Stimulated activated naive CD4-positive, alpha-beta T cell (primary cell): Measurements from ENCODE around the gene HYDIN.
A peak's percentile ranks its signal among the peaks of the same experiment; 100 is the strongest.
"Not testable (repeated sequence)": the region's sequence is repeated elsewhere in the genome, so short reads cannot be mapped to it uniquely, and the experiment has no call there.

Experiments used
- DNase-seq, 6 experiments: peaks; one replicate each; lab custom pipeline; 2025; lab: John Stamatoyannopoulos, UW

Gene HYDIN

GRCh38 chr16:70864698-70865097 lies 365.8 kb downstream of the HYDIN start:
- DNase-seq = not testable (repeated sequence)

- DNase-seq = not testable (repeated sequence)
These were observed 368.5 kb downstream of the HYDIN start for GRCh38 chr16:70861996-70862395.

DNA sequence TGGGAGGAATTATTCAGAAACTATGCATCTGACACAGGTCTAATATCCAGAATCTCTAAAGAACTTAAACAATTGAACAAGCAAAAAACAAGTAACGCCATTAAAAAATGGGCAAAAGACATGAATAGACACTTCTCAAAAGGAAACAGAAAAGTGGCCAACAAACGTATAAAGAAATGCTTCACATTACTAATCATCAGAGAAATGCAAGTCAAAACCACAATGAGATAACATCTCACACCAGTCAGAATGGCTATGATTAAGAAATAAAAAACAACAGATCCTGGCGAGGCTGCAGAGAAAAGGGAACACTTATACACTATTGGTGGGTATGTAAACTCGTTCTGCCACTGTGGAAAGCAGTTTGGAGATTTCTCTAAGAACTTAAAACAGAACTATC lies 379.2 kb downstream of the HYDIN start:
- DNase-seq = not testable (repeated sequence)

- DNase-seq = not testable (repeated sequence)
These were observed 406.9 kb downstream of the HYDIN start for GRCh38 chr16:70823498-70824118.

DNA sequence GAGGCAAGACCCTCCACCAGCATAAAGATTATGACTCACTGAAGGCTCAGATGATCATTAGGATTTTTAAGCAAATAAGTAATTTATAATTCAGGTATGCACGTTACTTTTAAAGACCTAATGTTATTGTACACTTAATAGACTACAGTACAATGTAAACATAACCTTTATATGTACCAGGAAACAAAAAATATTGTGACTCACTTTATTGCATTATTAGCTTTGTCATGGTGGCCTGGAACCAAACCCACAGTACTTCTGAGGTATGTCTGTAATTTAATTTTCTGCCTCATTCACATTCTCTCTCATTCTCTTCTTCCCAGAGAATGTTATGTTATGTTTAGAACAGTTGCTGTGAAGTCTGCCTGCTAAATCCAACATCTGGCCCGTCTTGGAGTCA lies 407.8 kb downstream of the HYDIN start:
- not testable (repeated sequence) for DNase-seq

GRCh38 chr16:70818088-70818487 lies 412.4 kb downstream of the HYDIN start:
- not testable (repeated sequence) for DNase-seq

GRCh38 chr16:70809392-70810060 lies 421.0 kb downstream of the HYDIN start:
- DNase-seq = no peak

DNA sequence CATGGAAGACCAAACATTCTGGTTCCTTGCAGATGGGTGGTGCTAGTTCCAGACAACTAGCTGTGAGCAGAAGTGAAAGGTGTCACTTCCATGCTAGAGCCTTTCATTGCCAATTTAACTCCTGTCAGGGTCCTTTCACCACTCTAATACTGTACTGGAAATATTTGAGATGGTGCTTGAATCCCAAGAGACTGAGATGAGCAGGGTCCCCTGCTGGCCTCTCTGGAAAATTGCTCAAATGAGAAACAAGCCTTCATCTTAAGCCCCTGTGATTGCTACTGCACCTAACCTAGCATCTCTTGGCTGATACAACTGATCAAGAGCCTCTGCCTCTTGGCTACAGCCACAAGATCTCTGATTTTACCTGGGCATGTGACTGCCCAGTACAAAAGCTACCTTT lies 422.2 kb downstream of the HYDIN start:
- no peak for DNase-seq

DNA sequence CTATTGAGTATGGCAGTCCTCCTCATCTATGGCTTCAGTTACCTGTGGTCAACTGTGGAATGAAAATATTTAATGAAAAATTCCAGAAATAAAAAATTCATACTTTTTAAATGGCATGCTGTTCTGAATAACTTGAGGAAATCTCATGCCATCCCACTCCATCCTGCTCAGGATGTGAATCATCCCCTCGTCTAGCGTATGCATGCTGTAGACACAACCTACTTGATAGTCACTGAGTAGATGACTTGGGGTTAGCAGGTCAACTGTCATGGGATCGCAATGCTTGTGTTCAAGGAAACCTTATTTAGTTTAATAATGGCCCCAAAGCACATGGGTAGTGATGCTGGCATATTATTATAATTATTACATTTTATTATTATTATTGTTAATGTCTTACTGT lies 424.7 kb downstream of the HYDIN start:
- no peak for DNase-seq

DNA sequence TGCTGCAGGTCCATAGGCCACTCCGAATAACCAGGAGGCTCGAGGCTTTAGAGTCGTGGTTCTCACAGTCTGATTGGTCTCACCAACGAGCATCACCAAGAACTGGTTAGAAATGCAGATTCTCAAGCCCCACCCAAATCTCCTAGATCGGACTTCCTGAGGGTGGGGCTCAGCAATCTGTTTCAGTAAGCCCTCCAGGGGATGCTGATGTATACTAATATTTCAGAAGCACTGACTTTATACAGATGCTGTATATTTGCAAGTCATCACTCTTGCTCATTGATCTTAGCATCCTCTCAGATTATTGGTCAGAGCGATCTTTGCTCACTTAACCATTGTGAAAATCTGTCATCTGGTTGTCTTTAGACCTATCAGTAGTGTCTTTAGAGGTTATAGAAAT lies 425.1 kb downstream of the HYDIN start:
- DNase-seq = no peak

- no peak for DNase-seq
These were observed 425.8 kb downstream of the HYDIN start for GRCh38 chr16:70804734-70805169.

DNA sequence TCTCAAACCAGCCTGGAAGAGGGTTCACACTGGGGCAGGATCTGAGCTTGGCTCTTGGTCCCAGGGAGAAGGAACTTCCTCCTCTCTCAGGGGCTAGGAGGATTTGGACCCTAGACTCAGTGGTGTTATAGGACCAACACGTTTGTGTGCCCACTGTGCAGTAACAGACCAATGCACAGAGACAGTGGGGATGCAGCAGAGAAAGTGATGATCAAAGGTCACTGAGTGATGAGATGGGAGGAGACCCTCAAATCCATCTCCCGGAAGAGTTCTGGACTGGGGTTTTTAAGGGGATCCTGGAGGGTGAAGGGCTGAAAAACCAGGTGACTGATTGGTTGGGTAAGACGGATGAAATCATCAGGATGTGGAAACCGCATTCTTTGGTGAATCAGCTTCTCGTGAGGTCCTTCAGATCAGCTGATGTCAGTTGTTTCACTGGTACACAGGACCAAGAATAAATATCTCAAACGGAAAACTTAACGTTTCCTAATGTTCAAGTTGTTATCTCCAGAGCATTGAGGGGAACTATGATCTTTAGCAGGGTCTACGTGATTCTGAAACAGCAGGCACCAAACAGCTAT lies 426.3 kb downstream of the HYDIN start:
- DNase-seq = no peak

DNA sequence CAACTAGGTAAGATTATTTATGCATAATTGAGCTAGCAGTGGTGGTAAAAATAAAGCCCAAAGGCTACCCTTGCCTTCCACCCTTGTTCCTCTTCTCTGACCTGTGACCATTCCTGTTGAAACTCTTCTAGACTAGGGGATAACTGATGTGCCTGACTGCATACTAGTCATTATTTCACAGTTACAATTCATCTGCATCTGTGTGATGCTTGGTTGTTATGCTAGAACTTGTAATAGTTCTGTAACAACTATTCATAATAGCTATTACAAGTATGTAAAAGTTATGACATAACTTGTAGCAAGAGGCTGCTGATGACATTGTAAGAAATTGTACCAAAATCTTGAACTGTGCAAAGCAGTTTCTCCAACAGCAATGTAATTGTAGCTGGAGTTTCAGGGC lies 427.2 kb downstream of the HYDIN start:
- DNase-seq = no peak

GRCh38 chr16:70801611-70802010 lies 428.9 kb downstream of the HYDIN start:
- no peak for DNase-seq

GRCh38 chr16:70800781-70801480 lies 429.6 kb downstream of the HYDIN start, which contains the start of gene VAC14:
Gene VAC14 (minus strand): TSS chr16:70801158. CDS start chr16:70800900, 258 bp downstream.
- DNase-seq = peak; percentile 95 to 97 (median 96)

DNA sequence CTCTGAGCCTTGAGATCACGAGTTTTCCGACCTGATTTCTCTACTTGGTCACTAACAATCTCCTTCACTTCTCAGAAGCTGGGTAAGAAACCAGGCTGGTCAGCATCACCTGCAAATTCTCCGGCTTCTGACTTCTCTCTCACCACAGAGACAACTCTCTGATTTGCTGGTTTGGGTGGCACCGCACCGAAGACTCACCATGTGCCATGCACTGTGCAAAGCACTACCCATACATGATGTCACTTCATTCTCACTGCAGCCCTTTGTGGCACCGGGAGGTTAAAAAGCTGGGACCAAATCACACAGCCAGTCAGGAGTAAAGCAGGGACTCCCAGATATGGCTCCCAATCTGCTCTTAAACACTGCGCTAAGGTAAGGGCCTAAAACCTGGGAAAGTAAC lies 430.2 kb downstream of the HYDIN start:
- no peak for DNase-seq

GRCh38 chr16:70796301-70796700 lies 434.2 kb downstream of the HYDIN start:
- DNase-seq = no peak

- no peak for DNase-seq
These were observed 435.1 kb downstream of the HYDIN start for GRCh38 chr16:70795296-70795912.

GRCh38 chr16:70793851-70794502 lies 436.5 kb downstream of the HYDIN start:
- DNase-seq = no peak

GRCh38 chr16:70790815-70791214 lies 439.7 kb downstream of the HYDIN start:
- DNase-seq = no peak

DNA sequence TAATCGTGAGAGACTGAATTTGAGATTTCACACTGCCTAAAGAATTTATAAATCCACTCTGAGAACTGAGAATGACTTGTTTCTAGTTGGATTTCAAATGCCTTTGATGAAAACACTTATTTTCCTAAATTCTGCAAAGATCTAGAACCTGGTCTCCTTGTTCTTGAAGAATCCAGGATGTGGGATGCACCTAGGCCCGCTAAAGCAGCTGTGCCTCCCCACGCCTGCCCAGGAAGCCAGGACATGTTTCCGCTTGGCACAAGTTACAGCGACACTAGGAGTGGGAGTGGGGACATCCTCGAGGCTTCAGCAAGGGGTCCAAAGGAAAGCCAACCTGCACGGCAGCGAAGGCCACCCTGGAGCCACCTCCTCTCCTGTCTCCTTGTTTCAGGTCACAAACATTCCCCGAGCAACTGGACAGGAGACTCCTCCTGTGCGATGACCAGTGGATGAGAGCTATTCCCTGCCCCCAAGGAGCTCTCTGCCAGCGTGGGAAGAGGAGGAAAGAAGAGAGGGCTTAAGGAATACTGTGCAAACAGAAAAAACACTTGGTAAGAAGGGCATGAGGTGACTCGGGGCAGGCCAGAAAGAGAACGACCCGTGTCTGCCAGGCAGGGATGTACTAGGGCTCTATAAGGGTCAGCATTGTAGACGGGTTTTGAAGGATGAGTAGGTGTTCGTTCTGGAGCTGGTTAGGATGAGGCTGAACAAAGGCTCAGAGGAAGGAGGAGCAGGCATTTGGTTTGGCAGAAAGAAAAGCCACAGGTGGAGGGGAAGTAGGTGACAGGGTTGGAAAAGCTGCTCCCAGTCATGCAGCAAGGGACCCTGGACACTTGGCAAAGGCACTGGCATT lies 440.7 kb downstream of the HYDIN start:
- DNase-seq = no peak
